DOHH2 (cell line): ENCODE data around the gene LRRC32.

Experiments
- CTCF ChIP-seq: fragments of 200-600 bp; sonication (generic); IDR thresholded peaks from one replicate; pipeline ENCODE4 v1.5.1; 2014; ENCODE audit warnings: antibody characterized with exemption, mild to moderate bottlenecking, low read depth, low read length; ENCODE audit not compliant: poor library complexity, severe bottlenecking
- EZH2phosphoT487 ChIP-seq: fragments of 200-600 bp; sonication (generic); IDR thresholded peaks from 2 replicates; pipeline ENCODE4 v1.6.1; 2017; ENCODE audit warnings: borderline replicate concordance, mild to moderate bottlenecking, antibody characterized with exemption, low read length, moderate library complexity, mixed read lengths

- TF ChIP-seq CTCF = no peak
- no peak for TF ChIP-seq EZH2phosphoT487
Measured at GRCh38 chr11:76658651-76659650, 11.6 kb downstream of the LRRC32 start.
